HG02610 (cell line): ENCODE results near the gene LRIF1.
A peak's percentile ranks its signal among the peaks of the same experiment; 100 is the strongest.
"Not testable (repeated sequence)": the region's sequence is repeated elsewhere in the genome, so short reads cannot be mapped to it uniquely, and the experiment has no call there.

Experiments
- ATAC-seq: cut with Tn5 transposase; IDR thresholded peaks from one replicate; pipeline ENCODE4 v1.9.1; 2021; ENCODE audit warnings: mild to moderate bottlenecking, moderate library complexity; ENCODE audit not compliant: unreplicated experiment

The LRIF1 gene

DNA sequence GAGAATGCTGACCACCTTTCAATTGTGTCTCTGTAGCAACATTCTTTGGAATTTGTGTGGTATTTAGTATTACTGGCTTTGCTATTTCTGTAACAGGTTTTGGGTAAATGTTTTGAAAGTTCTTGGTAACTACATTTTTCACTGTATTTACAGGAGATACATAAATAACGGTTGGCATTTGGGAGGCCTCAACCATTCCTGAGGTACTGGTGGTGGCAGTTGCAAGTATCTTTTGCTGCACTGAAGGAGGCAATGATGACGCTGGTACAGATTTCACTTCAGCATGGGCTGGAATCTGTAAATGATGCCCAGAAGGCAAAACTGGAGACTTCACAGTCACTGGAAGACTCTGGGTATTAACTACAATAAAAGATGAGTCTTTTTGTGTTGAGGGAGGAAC, 11.7 kb downstream of the LRIF1 start:
- ATAC-seq = no peak

GRCh38 chr1:110951161-110951560, 12.6 kb downstream of the LRIF1 start:
- ATAC-seq = no peak

GRCh38 chr1:110948038-110948810, 15.5 kb downstream of the LRIF1 start:
- ATAC-seq = no peak

DNA sequence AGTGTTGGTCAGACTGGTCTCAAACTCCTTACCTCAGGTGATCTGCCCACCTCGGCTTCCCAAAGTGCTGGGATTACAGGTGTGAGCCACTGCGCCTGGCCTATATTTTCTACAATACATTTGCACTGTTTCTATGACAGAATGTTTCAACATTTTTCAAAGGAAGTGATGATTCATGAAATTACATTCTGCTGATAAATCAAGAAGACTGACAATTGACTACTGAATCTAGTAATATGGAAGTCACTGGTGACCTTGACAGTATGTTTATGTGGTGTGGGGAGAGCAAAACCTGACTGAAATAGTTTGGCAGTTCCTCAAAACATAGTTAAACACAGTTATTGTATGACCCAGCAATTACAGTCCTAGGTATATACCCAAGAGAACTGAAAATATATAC, 18.1 kb downstream of the LRIF1 start:
- ATAC-seq = no peak

- no peak for ATAC-seq
Measured at GRCh38 chr1:110944806-110945205, 18.9 kb downstream of the LRIF1 start.

DNA sequence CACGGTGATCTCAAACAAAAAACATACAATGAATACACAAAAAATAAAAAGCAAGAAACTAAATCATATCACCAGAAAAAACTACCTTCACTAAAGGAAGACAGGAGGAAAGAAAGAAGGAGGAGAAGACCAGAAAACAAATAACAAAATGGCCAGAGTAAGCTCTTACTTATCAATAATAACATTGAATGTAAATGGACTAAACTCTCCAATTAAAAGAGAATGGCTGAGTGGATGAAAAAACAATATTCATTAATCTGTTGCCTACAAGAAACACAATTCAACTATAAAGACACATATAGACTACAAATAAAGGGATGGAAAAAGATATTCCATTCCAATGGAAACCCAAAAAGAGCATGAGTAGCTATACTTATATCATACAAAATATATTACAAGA, 27.2 kb downstream of the LRIF1 start:
- ATAC-seq = no peak

DNA sequence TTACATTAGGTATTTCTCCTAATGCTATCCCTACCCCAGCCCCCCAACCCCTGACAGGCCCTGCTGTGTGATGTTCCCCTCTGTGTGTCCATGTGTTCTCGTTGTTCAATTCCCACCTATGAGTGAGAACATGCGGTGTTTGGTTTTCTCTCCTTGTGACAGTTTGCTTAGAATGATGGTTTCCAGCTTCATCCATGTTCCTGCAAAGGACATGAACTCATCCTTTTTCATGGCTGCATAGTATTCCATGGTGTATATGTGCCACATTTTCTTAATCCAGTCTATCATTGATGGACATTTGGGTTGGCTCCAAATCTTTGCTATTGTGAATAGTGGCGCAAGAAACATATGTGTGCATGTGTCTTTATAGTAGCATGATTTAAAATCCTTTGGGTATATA, 32.6 kb downstream of the LRIF1 start:
- not testable (repeated sequence) for ATAC-seq

GRCh38 chr1:110928904-110929303, 34.8 kb downstream of the LRIF1 start:
- ATAC-seq = no peak

DNA sequence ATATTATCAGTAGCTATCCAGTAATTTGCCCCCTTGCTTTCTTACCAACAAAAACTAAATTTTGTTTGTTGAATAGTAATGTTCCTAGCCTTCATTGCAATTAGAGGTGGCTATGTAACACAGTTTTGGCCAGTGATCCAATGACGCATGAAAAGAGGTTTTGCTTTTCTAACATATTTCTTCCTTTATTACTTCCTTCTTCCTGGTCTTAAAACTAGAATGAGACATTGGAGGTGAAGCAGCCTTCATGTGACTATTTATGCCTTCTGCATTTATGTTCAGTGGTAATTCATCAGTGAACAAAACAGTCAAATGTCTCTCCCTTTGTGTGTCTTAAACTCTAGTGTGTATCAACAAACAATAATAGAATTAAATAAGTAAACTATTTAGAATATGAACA, 35.5 kb downstream of the LRIF1 start:
- ATAC-seq = no peak

- no peak for ATAC-seq
Measured at GRCh38 chr1:110927484-110928075, 36.1 kb downstream of the LRIF1 start.

GRCh38 chr1:110921953-110922352, 41.8 kb downstream of the LRIF1 start:
- no peak for ATAC-seq

- no peak for ATAC-seq
Measured at GRCh38 chr1:110918016-110918415, 45.7 kb downstream of the LRIF1 start.

DNA sequence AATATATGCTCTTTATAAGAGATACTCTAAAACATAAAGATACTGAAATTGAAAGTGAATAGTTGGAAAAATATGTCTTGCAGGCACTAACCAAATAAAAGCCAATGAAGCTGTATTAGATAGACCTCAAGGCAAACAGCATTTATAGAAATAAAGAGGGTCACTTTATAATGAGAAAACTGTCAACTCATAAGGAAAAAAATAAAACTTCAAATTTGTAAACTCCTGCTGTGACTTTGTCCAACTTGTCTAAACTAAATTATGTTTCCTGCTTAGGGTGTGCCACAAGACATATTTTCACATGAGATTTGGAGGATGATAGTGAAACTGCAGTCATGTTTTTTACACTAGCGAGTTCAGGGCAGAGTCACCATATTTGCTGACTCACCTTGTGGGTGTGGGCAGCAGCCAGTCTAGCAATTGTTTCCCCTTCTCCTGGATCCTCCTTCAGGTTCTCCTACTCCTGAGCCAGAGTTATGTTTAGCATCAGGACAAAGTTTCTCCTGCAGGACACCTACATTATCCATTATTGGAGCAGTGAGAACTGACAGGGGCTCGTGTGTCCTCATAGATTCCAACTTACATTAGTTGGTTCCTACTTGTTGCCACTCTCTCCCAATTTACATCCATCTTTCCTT, 46.9 kb downstream of the LRIF1 start:
- ATAC-seq = peak; percentile 74

DNA sequence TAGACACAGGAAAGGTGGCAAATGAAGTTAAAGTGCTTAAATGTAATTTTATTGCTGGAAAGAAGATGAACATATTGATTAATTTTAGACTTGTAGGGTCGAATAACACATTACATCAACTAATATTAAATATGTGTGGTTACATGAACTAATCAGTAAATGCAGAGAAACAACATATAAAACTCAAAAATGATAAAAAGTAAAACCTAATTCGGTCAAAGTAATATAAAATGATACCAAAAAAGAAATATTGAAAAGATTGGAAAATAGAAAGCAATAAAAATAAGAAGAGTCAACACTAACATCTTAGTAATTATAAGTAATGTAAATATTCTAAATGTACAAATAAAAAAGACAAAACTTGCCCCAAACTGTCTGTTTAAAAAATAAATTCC, 47.5 kb downstream of the LRIF1 start:
- ATAC-seq = no peak

DNA sequence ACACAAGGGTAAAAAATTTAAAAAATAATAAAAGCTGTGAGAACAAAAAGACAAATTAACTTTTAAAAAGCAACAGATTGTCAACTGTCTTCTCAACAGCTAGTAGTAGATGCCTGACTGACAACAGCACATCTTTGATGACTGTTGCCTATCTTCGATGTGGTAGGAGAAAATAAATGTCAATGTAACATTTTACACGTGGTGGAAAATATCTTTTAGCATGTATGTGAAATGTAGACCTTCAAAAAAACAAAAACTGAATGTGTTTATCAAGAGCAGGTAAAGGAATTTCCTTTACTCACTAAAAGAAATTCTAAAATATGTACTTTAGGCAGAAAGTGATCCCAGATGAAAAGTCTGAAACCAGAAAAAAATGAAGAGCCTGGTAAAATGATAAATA, 47.9 kb downstream of the LRIF1 start:
- ATAC-seq = no peak

- ATAC-seq = no peak
Measured at GRCh38 chr1:110914676-110915075, 49.0 kb downstream of the LRIF1 start.

GRCh38 chr1:110912784-110913183, 50.9 kb downstream of the LRIF1 start:
- no peak for ATAC-seq

GRCh38 chr1:110903853-110904500, 59.7 kb downstream of the LRIF1 start:
- ATAC-seq = no peak

DNA sequence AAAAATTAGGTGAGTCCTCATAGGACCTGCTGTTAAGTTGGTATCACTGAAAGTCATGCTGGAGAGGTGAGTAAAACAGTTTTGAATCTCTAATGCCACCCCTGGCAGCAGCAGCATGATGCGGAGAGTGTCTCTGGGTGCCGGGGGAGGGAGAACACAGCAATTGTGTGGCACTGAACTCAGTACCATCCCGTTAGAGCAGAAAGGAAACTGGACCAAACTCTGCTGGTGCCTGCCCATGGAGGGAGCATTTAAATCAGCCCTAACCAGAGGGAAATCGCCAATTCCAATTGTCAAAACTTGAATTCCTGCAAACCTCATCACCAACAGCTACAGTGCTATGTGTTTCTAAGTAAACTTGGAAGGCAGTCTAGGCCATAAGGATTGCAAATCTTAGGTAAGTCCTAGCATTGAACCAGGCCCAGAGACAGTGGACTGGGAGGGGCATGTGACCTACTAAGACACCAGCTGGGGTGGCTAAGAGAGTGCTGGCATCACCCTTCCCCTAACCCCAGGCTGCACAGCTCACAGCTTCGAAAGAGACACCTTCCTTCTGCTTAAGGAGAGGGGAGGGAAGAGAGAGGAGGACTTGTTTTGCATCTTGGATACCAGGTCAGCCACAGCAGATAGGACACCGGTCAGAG, 60.8 kb downstream of the LRIF1 start:
- no peak for ATAC-seq

DNA sequence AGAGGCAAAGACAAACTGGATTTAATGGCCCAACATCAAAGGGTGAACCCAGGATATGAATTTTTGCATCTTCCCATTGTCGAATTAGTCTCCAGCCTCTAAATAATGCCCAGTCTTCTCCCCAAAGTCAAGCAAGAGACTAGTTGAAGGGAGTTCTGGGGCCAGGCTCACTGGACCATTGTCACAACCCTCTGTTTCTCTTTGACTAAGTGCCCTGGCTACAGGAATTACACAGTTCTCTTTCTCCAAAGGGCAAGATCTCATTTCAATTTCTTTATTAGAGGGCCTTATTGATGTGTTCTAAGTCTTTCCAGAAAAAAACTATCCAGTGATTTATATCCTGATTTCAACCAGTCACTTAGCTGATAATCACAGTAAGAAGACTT, 64.3 kb downstream of the LRIF1 start:
- ATAC-seq = no peak

- no peak for ATAC-seq
Measured at GRCh38 chr1:110898734-110899457, 64.8 kb downstream of the LRIF1 start.
